ENCODE measurements around the gene SNX9.
"Not testable (repeated sequence)": the region's sequence is repeated elsewhere in the genome, so short reads cannot be mapped to it uniquely, and the experiment has no call there.

The SNX9 gene

DNA sequence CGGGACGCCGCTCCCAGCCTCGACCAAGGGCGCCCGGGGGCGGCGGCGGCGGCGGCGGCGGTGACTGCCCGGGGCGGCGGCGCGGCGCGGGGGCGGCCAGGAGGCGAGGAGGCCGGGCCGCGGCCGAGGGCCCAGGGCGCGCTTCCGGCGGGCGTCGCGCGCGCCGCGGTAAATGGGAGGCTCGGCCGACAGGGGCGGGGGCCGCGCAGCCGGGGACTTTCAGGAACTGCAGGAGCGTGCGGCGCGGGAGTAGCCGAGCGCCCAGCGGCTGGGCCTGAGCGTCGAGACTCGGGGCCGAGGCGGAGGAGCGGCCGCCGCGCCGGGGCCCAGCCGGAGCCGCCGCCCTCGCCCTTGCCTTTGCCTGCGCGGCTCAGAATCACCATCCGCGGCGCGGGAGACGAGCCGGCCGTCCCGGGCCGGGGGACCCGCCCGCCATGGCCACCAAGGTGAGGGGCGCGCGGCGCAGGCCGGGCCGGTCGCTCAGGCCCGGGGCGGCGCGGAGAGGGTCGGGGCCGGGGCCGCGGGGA lies at the start of gene SNX9:
Gene SNX9, plus strand, starts transcription at position 246 of the 527 bp plus-strand sequence. Its CDS starts 189 bp downstream, at position 435.
- no peak for DNase-seq

GRCh38 chr6:157773248-157773773 lies 49.7 kb upstream of the SNX9 start:
- no peak for DNase-seq

GRCh38 chr6:157774153-157775135 lies 48.6 kb upstream of the SNX9 start:
- no peak for DNase-seq

GRCh38 chr6:157775376-157775775 lies 47.7 kb upstream of the SNX9 start:
- no peak for DNase-seq

DNA sequence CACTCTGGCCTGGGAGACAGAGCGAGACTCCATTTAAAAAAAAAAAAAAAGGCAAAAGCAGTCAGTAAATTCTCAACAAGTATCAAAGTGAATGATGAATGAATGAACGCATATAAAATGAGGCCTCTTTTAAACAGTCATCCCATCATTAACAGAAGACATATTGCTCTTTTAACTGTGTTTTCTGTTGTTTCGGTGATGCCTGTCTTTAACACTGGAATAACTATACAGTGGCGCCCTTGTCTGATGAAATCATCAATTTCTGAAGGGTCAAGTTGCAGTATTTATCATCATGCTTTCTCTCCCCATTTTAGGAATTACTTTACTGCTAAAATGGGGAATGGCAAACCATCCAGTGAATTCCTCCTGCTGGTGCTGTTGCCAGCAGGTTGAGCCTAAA lies 45.7 kb upstream of the SNX9 start:
- no peak for DNase-seq

- DNase-seq: no peak
Observed at GRCh38 chr6:157778719-157779118, 44.3 kb upstream of the SNX9 start.

GRCh38 chr6:157779705-157780604 lies 43.1 kb upstream of the SNX9 start:
- no peak for DNase-seq

- no peak for DNase-seq
Observed at GRCh38 chr6:157785636-157786035, 37.4 kb upstream of the SNX9 start.

GRCh38 chr6:157786221-157786620 lies 36.8 kb upstream of the SNX9 start:
- no peak for DNase-seq

DNA sequence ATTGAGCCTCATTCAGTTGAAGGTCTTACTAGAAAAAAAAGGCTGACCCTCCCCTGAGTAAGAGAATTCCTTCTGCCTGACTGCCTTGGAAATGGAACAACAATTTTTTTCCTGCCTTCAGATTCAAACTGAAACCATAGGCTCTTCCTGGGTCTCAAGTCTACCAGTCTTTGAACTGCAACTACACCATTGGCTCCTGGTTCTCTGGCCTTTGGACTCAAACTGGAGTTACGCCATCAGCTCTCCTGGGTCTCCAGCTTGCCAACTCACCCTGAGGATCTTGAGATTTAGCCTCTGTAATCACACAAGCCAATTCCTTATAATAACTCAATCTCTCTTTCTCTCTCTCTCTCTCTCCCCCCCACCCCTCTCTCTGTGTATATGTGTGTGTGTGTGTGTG lies 36.0 kb upstream of the SNX9 start:
- no peak for DNase-seq

DNA sequence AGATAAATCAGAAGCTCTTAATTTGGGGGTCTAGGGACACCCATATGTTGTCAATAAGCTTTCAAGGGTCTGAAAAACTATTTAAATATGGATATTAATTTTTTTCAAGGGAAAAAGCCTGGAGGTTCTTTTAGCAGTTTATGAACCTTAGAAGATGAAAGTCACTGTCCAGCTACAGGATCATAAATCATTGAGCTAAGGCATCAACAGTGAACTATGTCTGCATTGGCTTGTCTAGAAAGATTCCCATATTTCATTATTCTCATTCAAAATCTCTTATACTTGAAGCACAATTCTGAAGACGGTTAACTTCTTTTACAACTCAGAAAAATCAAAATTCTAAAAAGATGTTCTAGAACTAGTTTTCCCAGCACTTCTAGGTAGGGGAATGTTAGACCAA lies 34.9 kb upstream of the SNX9 start:
- DNase-seq: no peak

DNA sequence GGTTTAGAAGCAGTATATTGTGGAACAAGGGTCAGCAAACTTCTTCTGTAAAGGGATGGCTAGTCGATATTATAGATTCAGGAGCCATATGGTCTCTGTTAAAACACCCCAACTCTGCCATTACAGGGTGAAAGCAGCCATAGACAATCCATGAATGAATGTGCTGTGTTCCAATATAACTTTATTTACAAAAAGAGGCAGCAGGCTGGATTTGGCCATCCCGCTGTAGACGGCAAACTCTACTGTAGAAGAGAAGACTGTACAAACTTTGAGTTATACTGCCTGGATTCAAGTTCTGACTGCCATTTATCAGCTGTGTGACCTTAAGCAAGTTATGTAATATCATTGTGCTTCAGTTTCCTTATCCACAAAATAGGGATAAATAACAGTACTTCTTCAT lies 33.7 kb upstream of the SNX9 start:
- no peak for DNase-seq

DNA sequence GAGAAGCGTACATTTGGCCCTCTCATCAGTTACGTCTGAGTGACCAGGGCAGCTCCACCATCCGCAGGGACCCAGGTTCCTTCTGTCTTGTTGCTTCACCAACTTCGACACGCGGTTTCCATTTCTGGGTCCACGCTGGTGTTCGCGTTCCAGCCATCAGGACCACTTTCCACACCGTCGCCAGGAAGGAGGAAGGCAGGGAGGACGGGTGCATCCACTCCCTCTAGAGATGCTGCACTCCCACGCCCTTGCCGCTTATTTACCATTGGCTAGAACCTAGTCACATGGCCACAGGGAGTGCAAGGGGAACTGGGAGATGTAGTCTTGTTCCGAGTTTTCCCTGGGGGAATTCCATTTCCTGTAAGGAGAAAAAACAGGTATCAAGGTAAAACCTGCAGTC lies 33.2 kb upstream of the SNX9 start:
- no peak for DNase-seq

DNA sequence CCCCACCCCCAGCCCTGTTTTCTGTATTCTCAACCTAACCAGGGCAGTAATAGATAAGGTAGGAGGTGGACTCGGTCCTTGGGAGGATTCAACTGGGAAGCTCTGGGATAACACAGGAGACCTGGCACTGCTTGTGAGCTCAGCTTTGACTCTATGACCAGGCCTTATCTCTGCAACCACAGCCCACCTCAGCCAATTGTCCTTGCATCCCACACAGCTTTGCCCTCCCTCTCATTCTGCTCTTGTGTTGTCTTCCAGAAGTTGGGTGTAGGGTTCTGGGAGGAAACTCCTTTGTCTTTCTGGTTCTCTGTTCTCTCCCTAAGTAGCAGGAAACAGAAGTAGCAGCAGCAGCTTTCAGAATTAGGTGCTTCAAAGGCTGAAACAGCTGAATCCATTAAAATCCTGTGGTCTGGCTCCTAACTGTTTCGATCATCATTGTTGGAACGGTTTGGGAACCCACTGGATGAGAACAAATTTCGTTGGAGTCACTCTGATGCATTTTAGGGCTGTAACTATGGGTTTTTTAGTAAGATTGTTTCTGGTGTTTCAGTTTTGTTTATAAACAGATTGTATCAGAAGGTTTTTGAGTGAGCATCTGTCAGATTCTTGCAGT lies 32.4 kb upstream of the SNX9 start:
- DNase-seq: no peak

- DNase-seq: no peak
Observed at GRCh38 chr6:157791450-157791849, 31.6 kb upstream of the SNX9 start.

DNA sequence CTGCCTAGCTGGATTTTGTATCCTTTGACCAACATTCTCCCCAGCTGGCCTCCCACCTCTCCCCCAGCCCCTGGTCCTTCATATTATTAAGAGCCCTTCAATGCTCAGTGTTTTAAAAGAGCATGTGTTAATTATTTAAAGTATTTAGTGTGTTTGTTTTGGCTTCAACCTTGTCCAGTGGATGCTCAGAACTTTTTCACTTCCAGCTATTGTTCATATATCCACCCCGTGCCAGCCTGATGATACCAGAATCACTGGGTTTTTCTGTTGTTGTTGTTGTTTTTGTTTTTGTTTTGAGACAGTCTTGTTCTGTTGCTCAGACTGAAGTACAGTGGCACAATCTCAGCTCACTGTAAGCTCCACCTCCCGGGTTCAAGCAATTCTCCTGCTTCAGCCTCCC lies 30.4 kb upstream of the SNX9 start:
- no peak for DNase-seq

DNA sequence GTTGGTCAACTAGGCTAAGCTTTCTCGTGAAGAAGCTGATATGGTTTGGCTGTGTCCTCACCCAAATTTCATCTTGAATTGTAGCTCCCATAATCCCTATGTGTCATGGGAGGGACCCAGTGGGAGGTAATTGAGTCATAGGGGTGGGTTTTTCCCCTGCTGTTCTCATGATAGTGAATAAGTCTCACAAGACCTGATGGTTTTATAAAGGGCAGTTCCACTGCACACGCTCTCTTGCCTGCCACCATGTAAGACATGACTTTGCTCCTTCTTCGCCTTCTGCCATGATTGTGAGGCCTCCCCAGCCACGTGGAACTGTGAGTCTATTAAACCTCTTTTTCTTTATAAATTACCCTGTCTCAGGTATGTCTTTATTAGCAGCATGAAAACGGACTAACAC lies 29.0 kb upstream of the SNX9 start:
- not testable (repeated sequence) for DNase-seq

DNA sequence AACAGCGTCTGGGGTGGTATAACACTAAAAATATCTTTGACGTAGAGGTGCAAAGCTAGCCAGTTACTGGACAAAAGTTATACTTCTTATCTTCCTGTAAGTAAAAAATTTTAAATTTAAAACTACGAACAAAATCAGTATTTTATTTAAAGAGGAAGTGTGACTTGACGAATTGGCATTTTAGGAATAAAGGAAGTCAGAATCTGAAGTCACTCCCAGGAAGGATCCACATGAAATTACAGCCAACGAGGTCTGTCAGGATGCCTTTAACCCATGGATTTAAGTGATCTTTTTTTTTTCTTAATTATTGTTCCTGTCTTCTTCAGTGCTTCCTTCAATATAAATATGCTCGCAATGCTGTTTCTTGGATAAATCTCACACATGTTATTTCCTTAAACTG lies 27.2 kb upstream of the SNX9 start:
- DNase-seq: no peak

DNA sequence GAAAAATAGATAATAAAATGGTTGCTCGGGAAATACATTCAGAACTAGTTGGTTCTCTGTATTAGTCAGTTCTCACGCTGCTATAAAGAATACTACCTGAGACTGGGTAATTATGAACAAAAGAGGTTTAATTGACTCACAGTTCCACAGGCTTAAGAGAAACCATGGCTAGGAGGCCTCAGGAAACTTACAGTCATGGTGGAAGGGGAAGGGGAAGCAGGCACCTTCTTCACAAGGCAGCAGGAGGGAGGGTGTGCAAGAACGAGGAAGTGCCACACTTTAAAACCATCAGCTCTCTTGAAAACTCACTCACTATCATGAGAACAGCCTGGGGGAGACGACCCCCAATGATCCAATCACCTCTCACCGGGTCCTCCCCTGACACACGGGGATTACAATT lies 24.2 kb upstream of the SNX9 start:
- DNase-seq: no peak

- not testable (repeated sequence) for DNase-seq
Observed at GRCh38 chr6:157799561-157799960, 23.5 kb upstream of the SNX9 start.

DNA sequence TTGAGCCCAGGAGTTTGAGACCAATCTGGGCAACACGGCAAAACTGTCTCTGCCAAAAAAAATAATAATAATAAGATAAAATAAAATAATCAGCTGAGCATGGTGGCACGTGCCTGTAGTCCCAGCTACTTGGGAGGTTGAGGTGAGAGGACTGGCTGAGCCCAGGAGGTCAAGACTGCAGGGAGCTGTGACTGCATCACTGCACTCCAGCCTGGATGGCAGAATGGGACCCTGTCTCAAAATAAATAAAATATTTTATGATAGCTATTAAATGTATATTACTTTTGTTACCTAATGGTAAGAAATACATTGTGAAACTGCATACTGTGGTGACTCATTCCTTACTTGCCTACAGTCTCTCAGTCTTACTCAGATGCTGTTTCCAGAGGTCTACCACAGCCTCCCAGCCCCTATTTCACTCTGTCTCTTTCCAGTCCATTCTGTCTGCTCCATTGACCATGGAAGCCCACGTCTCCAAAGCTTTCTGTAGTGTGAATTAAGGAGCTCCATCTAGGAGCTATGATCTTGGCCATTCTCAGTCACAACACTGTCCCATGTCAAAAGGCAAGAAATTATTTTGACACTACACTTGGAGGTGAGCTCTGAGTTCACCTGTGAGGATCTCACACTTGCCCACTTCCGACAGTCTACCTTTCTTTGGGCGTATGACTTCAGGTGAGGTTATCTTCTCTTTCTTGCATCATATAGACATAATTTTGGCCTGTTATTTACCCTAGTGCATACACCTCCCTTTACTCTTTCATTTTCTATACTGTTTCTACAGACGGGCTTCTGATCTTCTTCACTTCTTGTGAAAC lies 22.4 kb upstream of the SNX9 start:
- DNase-seq: no peak

Data from NCI-H2081 treated with DMSO at 0.1 percent for 48 hours (cell line).